Cardiac septum (tissue), 1 donor: ENCODE results near the gene PTPRN2. TPM values are rescaled to one million over a fixed set of nuclear protein-coding genes. Genes with fewer than 3 reads are reported as not detected.

Experiments
- DNase-seq: peaks from one replicate; pipeline ENCODE4 v3.0.0-alpha.2; 2020; ENCODE audit warnings: low spot score
- intact Hi-C: fragments of 100-400 bp; cut with DNase I; formaldehyde crosslinking; loops from one replicate; pipeline ENCODE4 v1.14.0; 2022
- total RNA-seq: library from RNA; stranded (reverse); fragmentation: NEBNext Ultra II Directional; extraction: Animal tissue kit (Norgen Biotek cat#: 25700); gene quantifications from one replicate; pipeline ENCODE4 v1.2.1, GENCODE V29; 2021
- donor health status: DM: no; HTN: no; CAD: no.

PTPRN2 gene
- total RNA-seq, 1 donor from 2014 or later: 0.92 TPM

GRCh38 chr7:158073845-158074840 lies 513.5 kb downstream of the PTPRN2 start:
- intact Hi-C loops: no loop called here
- DNase-seq: no peak

GRCh38 chr7:158072991-158073730 lies 514.5 kb downstream of the PTPRN2 start:
- intact Hi-C loops: no loop called here
- no peak for DNase-seq

GRCh38 chr7:158070222-158070920 lies 517.3 kb downstream of the PTPRN2 start:
- intact Hi-C loops: no loop called here
- DNase-seq: no peak

- DNase-seq: no peak
- intact Hi-C loops: no loop called here
These were observed 518.8 kb downstream of the PTPRN2 start for GRCh38 chr7:158068853-158069252.

- DNase-seq: no peak
- intact Hi-C loops: no loop called here
These were observed 519.6 kb downstream of the PTPRN2 start for GRCh38 chr7:158067931-158068482.

GRCh38 chr7:158067219-158067930 lies 520.2 kb downstream of the PTPRN2 start:
- no peak for DNase-seq
- intact Hi-C loops: no loop called here

- DNase-seq: no peak
- intact Hi-C loops: no loop called here
These were observed 521.5 kb downstream of the PTPRN2 start for GRCh38 chr7:158066085-158066484.

GRCh38 chr7:158065340-158065739 lies 522.3 kb downstream of the PTPRN2 start:
- intact Hi-C loops: no loop called here
- DNase-seq: no peak

- DNase-seq: no peak
- intact Hi-C loops: no loop called here
These were observed 523.0 kb downstream of the PTPRN2 start for GRCh38 chr7:158064631-158065030.

GRCh38 chr7:158063850-158064610 lies 523.6 kb downstream of the PTPRN2 start:
- intact Hi-C loops: no loop called here
- no peak for DNase-seq

- no peak for DNase-seq
- intact Hi-C loops: no loop called here
These were observed 525.0 kb downstream of the PTPRN2 start for GRCh38 chr7:158062661-158063060.

- no peak for DNase-seq
These were observed 525.6 kb downstream of the PTPRN2 start for GRCh38 chr7:158061884-158062656.

GRCh38 chr7:158061026-158061630 lies 526.5 kb downstream of the PTPRN2 start:
- intact Hi-C loops: no loop called here
- peak; percentile 39 for DNase-seq

More at GRCh38 chr7:158061884-158062656, 525.6 kb downstream of the PTPRN2 start:
- intact Hi-C loops: no loop called here

- intact Hi-C loops: no loop called here
- DNase-seq: no peak
These were observed 527.4 kb downstream of the PTPRN2 start for GRCh38 chr7:158060216-158060615.

GRCh38 chr7:158057446-158057845 lies 530.2 kb downstream of the PTPRN2 start:
- intact Hi-C loops: no loop called here
- peak; percentile 35 for DNase-seq

- peak; percentile 67 for DNase-seq
- intact Hi-C loops: no loop called here
These were observed 530.9 kb downstream of the PTPRN2 start for GRCh38 chr7:158056761-158057160.
